ENCODE measurements around the gene CLSTN2.

The CLSTN2 gene

GRCh38 chr3:140349938-140350337, 415.0 kb downstream of the CLSTN2 start:
- 89% methylated on average over 3 of the region's 4 CpGs for WGBS
- no peak overlapping the region for H2AK5ac ChIP-seq (ENCODE audit: low read length, severe bottlenecking)
- H2BK15ac ChIP-seq (ENCODE audit: low read depth, poor library complexity, severe bottlenecking) = no peak overlapping the region
- H3K4ac ChIP-seq (ENCODE audit: low read depth in 1 of 2, low read length in 2 of 2) = no peak overlapping the region
- no peak overlapping the region for H2AFZ ChIP-seq (ENCODE audit: low read depth, low read length)
- H2BK5ac ChIP-seq (ENCODE audit: low read depth, low read length, poor library complexity, severe bottlenecking) = no peak overlapping the region
- H3K4me2 ChIP-seq (ENCODE audit: low read length, poor library complexity, severe bottlenecking) = no peak overlapping the region
- no peak overlapping the region for H2BK120ac ChIP-seq (ENCODE audit: low read depth, low read length)
- no peak overlapping the region for H3K4me3 ChIP-seq (ENCODE audit: insufficient read depth in 1 of 2, low read depth in 1 of 2, low read length in 2 of 2)
- H3K27ac ChIP-seq (ENCODE audit: low read length, poor library complexity, severe bottlenecking) = no peak overlapping the region
- no peak overlapping the region for H3K9ac ChIP-seq (ENCODE audit: low read length)
- H3K27me3 ChIP-seq (ENCODE audit: control insufficient read depth in 1 of 2, insufficient read depth in 1 of 2, low read length in 2 of 2) = no peaks in the 10 kb centered on the region
- no peak overlapping the region for H4K8ac ChIP-seq (ENCODE audit: low read length)
- DNase-seq = no peak
- H3K36me3 ChIP-seq (ENCODE audit: control insufficient read depth in 1 of 2, insufficient read depth in 2 of 2, low read depth in 1 of 2, low read length in 2 of 2) = no peaks in the 10 kb centered on the region
- no peak overlapping the region for H2BK12ac ChIP-seq (ENCODE audit: low read length in 2 of 2)
- H3K18ac ChIP-seq (ENCODE audit: low read depth in 1 of 2, low read length in 2 of 2) = no peak overlapping the region
- H3K9me3 ChIP-seq (ENCODE audit: control insufficient read depth, low read length) = no peaks in the 10 kb centered on the region
- no peak overlapping the region for H3K14ac ChIP-seq (ENCODE audit: low read length in 2 of 2)
- no peak overlapping the region for H3K23ac ChIP-seq (ENCODE audit: low read length in 2 of 2)
- no peaks in the 10 kb centered on the region for H3K79me1 ChIP-seq (replicated peaks; ENCODE audit: low read length, poor library complexity, severe bottlenecking)
- H3K4me1 ChIP-seq (ENCODE audit: control insufficient read depth, insufficient read depth, low read depth, low read length) = no peaks in the 10 kb centered on the region
- H4K91ac ChIP-seq (ENCODE audit: low read length) = no peak overlapping the region

GRCh38 chr3:140351466-140351865, 416.5 kb downstream of the CLSTN2 start:
- no peaks in the 10 kb centered on the region for H3K4me1 ChIP-seq (ENCODE audit: control insufficient read depth, insufficient read depth, low read depth, low read length)
- no peak overlapping the region for H2BK5ac ChIP-seq (ENCODE audit: low read depth, low read length, poor library complexity, severe bottlenecking)
- no peak overlapping the region for H2AK5ac ChIP-seq (ENCODE audit: low read length, severe bottlenecking)
- DNase-seq = no peak
- H3K4me3 ChIP-seq (ENCODE audit: insufficient read depth in 1 of 2, low read depth in 1 of 2, low read length in 2 of 2) = no peak overlapping the region
- H3K23ac ChIP-seq (ENCODE audit: low read length in 2 of 2) = no peak overlapping the region
- no peak overlapping the region for H4K91ac ChIP-seq (ENCODE audit: low read length)
- H3K14ac ChIP-seq (ENCODE audit: low read length in 2 of 2) = no peak overlapping the region
- WGBS = 67% methylated on average over 1 of the region's 3 CpGs
- no peak overlapping the region for H3K4me2 ChIP-seq (ENCODE audit: low read length, poor library complexity, severe bottlenecking)
- no peak overlapping the region for H2BK120ac ChIP-seq (ENCODE audit: low read depth, low read length)
- no peaks in the 10 kb centered on the region for H3K79me1 ChIP-seq (replicated peaks; ENCODE audit: low read length, poor library complexity, severe bottlenecking)
- H3K9ac ChIP-seq (ENCODE audit: low read length) = no peak overlapping the region
- no peak overlapping the region for H3K4ac ChIP-seq (ENCODE audit: low read depth in 1 of 2, low read length in 2 of 2)
- H3K9me3 ChIP-seq (ENCODE audit: control insufficient read depth, low read length) = no peaks in the 10 kb centered on the region
- H3K27me3 ChIP-seq (ENCODE audit: control insufficient read depth in 1 of 2, insufficient read depth in 1 of 2, low read length in 2 of 2) = no peaks in the 10 kb centered on the region
- H3K27ac ChIP-seq (ENCODE audit: low read length, poor library complexity, severe bottlenecking) = no peak overlapping the region
- H3K18ac ChIP-seq (ENCODE audit: low read depth in 1 of 2, low read length in 2 of 2) = no peak overlapping the region
- H3K36me3 ChIP-seq (ENCODE audit: control insufficient read depth in 1 of 2, insufficient read depth in 2 of 2, low read depth in 1 of 2, low read length in 2 of 2) = no peaks in the 10 kb centered on the region
- no peak overlapping the region for H4K8ac ChIP-seq (ENCODE audit: low read length)
- H2BK12ac ChIP-seq (ENCODE audit: low read length in 2 of 2) = no peak overlapping the region
- H2AFZ ChIP-seq (ENCODE audit: low read depth, low read length) = no peak overlapping the region
- H2BK15ac ChIP-seq (ENCODE audit: low read depth, poor library complexity, severe bottlenecking) = no peak overlapping the region

- Histone ChIP-seq H3K79me1 (replicated peaks; ENCODE audit: low read length, poor library complexity, severe bottlenecking) (peaks cover 2% of the 10 kb centered on the region), H2AFZ (ENCODE audit: low read depth, low read length) (no peak overlapping the region), H2BK15ac (ENCODE audit: low read depth, poor library complexity, severe bottlenecking) (no peak overlapping the region), H3K14ac (ENCODE audit: low read length in 2 of 2) (no peak overlapping the region), H2AK5ac (ENCODE audit: low read length, severe bottlenecking) (no peak overlapping the region), H2BK12ac (ENCODE audit: low read length in 2 of 2) (no peak overlapping the region), H3K18ac (ENCODE audit: low read depth in 1 of 2, low read length in 2 of 2) (no peak overlapping the region), H3K27ac (ENCODE audit: low read length, poor library complexity, severe bottlenecking) (no peak overlapping the region), H3K9ac (ENCODE audit: low read length) (no peak overlapping the region), H3K4me2 (ENCODE audit: low read length, poor library complexity, severe bottlenecking) (no peak overlapping the region), H3K27me3 (ENCODE audit: control insufficient read depth in 1 of 2, insufficient read depth in 1 of 2, low read length in 2 of 2) (peaks cover 5 to 14% of the 10 kb centered on the region in 2 experiments), H3K4ac (ENCODE audit: low read depth in 1 of 2, low read length in 2 of 2) (no peak overlapping the region), H3K4me1 (ENCODE audit: control insufficient read depth, insufficient read depth, low read depth, low read length) (peaks cover 3% of the 10 kb centered on the region), H4K8ac (ENCODE audit: low read length) (no peak overlapping the region), H3K36me3 (ENCODE audit: control insufficient read depth in 1 of 2, insufficient read depth in 2 of 2, low read depth in 1 of 2, low read length in 2 of 2) (no peaks in the 10 kb centered on the region), H3K23ac (ENCODE audit: low read length in 2 of 2) (no peak overlapping the region), H2BK5ac (ENCODE audit: low read depth, low read length, poor library complexity, severe bottlenecking) (no peak overlapping the region), H3K4me3 (ENCODE audit: insufficient read depth in 1 of 2, low read depth in 1 of 2, low read length in 2 of 2) (no peak overlapping the region), H4K91ac (ENCODE audit: low read length) (no peak overlapping the region), H3K9me3 (ENCODE audit: control insufficient read depth, low read length) (no peaks in the 10 kb centered on the region), H2BK120ac (ENCODE audit: low read depth, low read length) (no peak overlapping the region)
- DNase-seq = no peak
- 71% methylated on average over 3 of the region's 3 CpGs for WGBS
Observed at GRCh38 chr3:140355481-140355880, 420.5 kb downstream of the CLSTN2 start.

- Histone ChIP-seq H3K4me3 (ENCODE audit: insufficient read depth in 1 of 2, low read depth in 1 of 2, low read length in 2 of 2) (no peak overlapping the region), H3K18ac (ENCODE audit: low read depth in 1 of 2, low read length in 2 of 2) (no peak overlapping the region), H2BK12ac (ENCODE audit: low read length in 2 of 2) (no peak overlapping the region), H4K91ac (ENCODE audit: low read length) (no peak overlapping the region), H2AFZ (ENCODE audit: low read depth, low read length) (no peak overlapping the region), H3K4me1 (ENCODE audit: control insufficient read depth, insufficient read depth, low read depth, low read length) (peaks cover 3% of the 10 kb centered on the region), H2BK5ac (ENCODE audit: low read depth, low read length, poor library complexity, severe bottlenecking) (no peak overlapping the region), H3K79me1 (replicated peaks; ENCODE audit: low read length, poor library complexity, severe bottlenecking) (peaks cover 2% of the 10 kb centered on the region), H3K4me2 (ENCODE audit: low read length, poor library complexity, severe bottlenecking) (no peak overlapping the region), H4K8ac (ENCODE audit: low read length) (no peak overlapping the region), H3K23ac (ENCODE audit: low read length in 2 of 2) (no peak overlapping the region), H2BK15ac (ENCODE audit: low read depth, poor library complexity, severe bottlenecking) (no peak overlapping the region), H3K9me3 (ENCODE audit: control insufficient read depth, low read length) (no peaks in the 10 kb centered on the region), H3K4ac (ENCODE audit: low read depth in 1 of 2, low read length in 2 of 2) (no peak overlapping the region), H3K36me3 (ENCODE audit: control insufficient read depth in 1 of 2, insufficient read depth in 2 of 2, low read depth in 1 of 2, low read length in 2 of 2) (no peaks in the 10 kb centered on the region), H3K27ac (ENCODE audit: low read length, poor library complexity, severe bottlenecking) (no peak overlapping the region), H2AK5ac (ENCODE audit: low read length, severe bottlenecking) (no peak overlapping the region), H2BK120ac (ENCODE audit: low read depth, low read length) (no peak overlapping the region), H3K14ac (ENCODE audit: low read length in 2 of 2) (no peak overlapping the region), H3K9ac (ENCODE audit: low read length) (no peak overlapping the region), H3K27me3 (ENCODE audit: control insufficient read depth in 1 of 2, insufficient read depth in 1 of 2, low read length in 2 of 2) (peaks cover 5 to 14% of the 10 kb centered on the region in 2 experiments)
- DNase-seq = no peak
- WGBS = 36% methylated on average over 3 of the region's 3 CpGs
Observed at GRCh38 chr3:140358686-140359085, 423.7 kb downstream of the CLSTN2 start.
